Liver (tissue), 9 donors: ENCODE data around the gene GRID2IP. TPM values are rescaled to one million over a fixed set of nuclear protein-coding genes. Genes with fewer than 3 reads are reported as not detected.

Experiments used
- DNase-seq: peaks from one replicate; pipeline ENCODE4 v3.0.0-alpha.2; 2017; ENCODE audit warnings: low spot score
- H3K27ac ChIP-seq, 2 donors: one replicate each; pipeline ENCODE4 v1.7.0; 2013; ENCODE audit warnings: inconsistent platforms in 2 of 2, low read length in 2 of 2, control low read depth in 1 of 2, low read depth in 1 of 2, mild to moderate bottlenecking in 1 of 2
- H3K27me3 ChIP-seq, 4 donors: one replicate each; pipeline versions ENCODE4 v1.6.1 to v1.7.0; 2013; ENCODE audit warnings: low read length in 3 of 4, inconsistent platforms in 1 of 4, mild to moderate bottlenecking in 1 of 4, moderate library complexity in 1 of 4; ENCODE audit not compliant: control insufficient read depth in 4 of 4, insufficient read depth in 4 of 4
- H3K36me3 ChIP-seq, 4 donors: one replicate each; pipeline versions ENCODE4 v1.6.1 to v1.7.0; 2013; ENCODE audit warnings: low read length in 3 of 4, mild to moderate bottlenecking in 3 of 4, low read depth in 1 of 4, moderate library complexity in 1 of 4; ENCODE audit not compliant: control insufficient read depth in 4 of 4, insufficient read depth in 3 of 4
- H3K4me1 ChIP-seq, 4 donors: one replicate each; pipeline versions ENCODE4 v1.6.1 to v1.7.0; 2013; ENCODE audit warnings: low read length in 3 of 4, mild to moderate bottlenecking in 3 of 4, moderate library complexity in 1 of 4; ENCODE audit not compliant: control insufficient read depth in 4 of 4, insufficient read depth in 4 of 4
- H3K4me3 ChIP-seq, 3 donors: one replicate each; pipeline versions ENCODE4 v1.6.1 to v1.7.0; 2013; ENCODE audit warnings: low read length in 3 of 3, control low read depth in 1 of 3, low read depth in 1 of 3, mild to moderate bottlenecking in 1 of 3
- H3K9ac ChIP-seq, 2 donors: one replicate each; pipeline ENCODE4 v1.7.0; 2013; ENCODE audit warnings: low read length in 2 of 2, mild to moderate bottlenecking in 2 of 2, moderate library complexity in 2 of 2, control low read depth in 1 of 2, low read depth in 1 of 2
- H3K9me3 ChIP-seq, 4 donors: one replicate each; pipeline versions ENCODE4 v1.6.1 to v1.7.0; 2013; ENCODE audit warnings: low read length in 3 of 4; ENCODE audit not compliant: control insufficient read depth in 4 of 4
- CTCF ChIP-seq: fragments of 150-350 bp; IDR thresholded peaks from 2 replicates; pipeline ENCODE4 v1.5.1; 2017; ENCODE audit warnings: improper control_type of control experiment, low read depth, low read length; ENCODE audit not compliant: missing input control
- EGR1 ChIP-seq, 2 donors: IDR thresholded peaks; 2 replicates each; pipeline ENCODE4 v1.6.1; 2016 to 2018; ENCODE audit warnings: antibody characterized with exemption in 2 of 2, low read depth in 2 of 2
- FOXA1 ChIP-seq: IDR thresholded peaks from 2 replicates; pipeline ENCODE4 v1.6.1; 2016; ENCODE audit warnings: antibody characterized with exemption
- FOXA2 ChIP-seq: IDR thresholded peaks from 2 replicates; pipeline ENCODE4 v1.6.1; 2016; ENCODE audit warnings: antibody characterized with exemption
- GABPA ChIP-seq, 2 donors: IDR thresholded peaks in 1 of 2; conservative IDR thresholded peaks in 1 of 2; 2 replicates each; pipeline ENCODE4 v1.6.1; 2016; ENCODE audit warnings: antibody characterized with exemption in 2 of 2, mild to moderate bottlenecking in 1 of 2, moderate library complexity in 1 of 2
- HNF4A ChIP-seq, 2 donors: conservative IDR thresholded peaks; 2 replicates each; pipeline ENCODE4 v1.6.1; 2016; ENCODE audit warnings: antibody characterized with exemption in 2 of 2, mild to moderate bottlenecking in 2 of 2
- HNF4G ChIP-seq: IDR thresholded peaks from 2 replicates; pipeline ENCODE4 v1.6.1; 2016; ENCODE audit warnings: antibody characterized with exemption
- JUND ChIP-seq, 2 donors: IDR thresholded peaks; 2 replicates each; pipeline ENCODE4 v1.6.1; 2016; ENCODE audit warnings: antibody characterized with exemption in 2 of 2
- NR2F2 ChIP-seq: IDR thresholded peaks from 2 replicates; pipeline ENCODE4 v1.6.1; 2016; ENCODE audit warnings: antibody characterized with exemption
- RAD21 ChIP-seq, 2 donors: IDR thresholded peaks; 2 replicates each; pipeline ENCODE4 v1.6.1; 2016; ENCODE audit warnings: antibody characterized with exemption in 2 of 2, mild to moderate bottlenecking in 2 of 2
- REST ChIP-seq: IDR thresholded peaks from 2 replicates; pipeline ENCODE4 v1.6.1; 2016; ENCODE audit warnings: antibody characterized with exemption, mild to moderate bottlenecking
- RXRA ChIP-seq, 2 donors: IDR thresholded peaks; 2 replicates each; pipeline ENCODE4 v1.6.1; 2017 to 2018; ENCODE audit warnings: antibody characterized with exemption in 2 of 2, mild to moderate bottlenecking in 1 of 2
- SP1 ChIP-seq: IDR thresholded peaks from 2 replicates; pipeline ENCODE4 v1.6.1; 2018; ENCODE audit warnings: antibody characterized with exemption, mild to moderate bottlenecking
- TAF1 ChIP-seq: conservative IDR thresholded peaks from 2 replicates; pipeline ENCODE4 v1.6.1; 2016; ENCODE audit warnings: antibody characterized with exemption, mild to moderate bottlenecking
- YY1 ChIP-seq: IDR thresholded peaks from 2 replicates; pipeline ENCODE4 v1.6.1; 2016; ENCODE audit warnings: antibody characterized with exemption, mild to moderate bottlenecking
- ZBTB33 ChIP-seq: IDR thresholded peaks from 2 replicates; pipeline ENCODE4 v1.6.1; 2016; ENCODE audit warnings: antibody characterized with exemption
- WGBS: extraction: QIAGEN DNeasy Blood & Tissue Kit; methylation state at CpG from one replicate; pipeline ENCODE4 v1.1.7; 2013; 5-methylcytosine and 5-hydroxymethylcytosine counted together
- polyA plus RNA-seq, 2 donors: library from polyadenylated mRNA; stranded (reverse) in 1 of 2; unstranded in 1 of 2; fragments of 200-250 nt in 1 of 2; fragments of >200 nt in 1 of 2; fragmentation: Nextera tagmentation in 1 of 2; extraction: Ambion mirVana in 1 of 2; gene quantifications; one replicate each; pipeline versions ENCODE4 v1.2.1 to v1.2.3, GENCODE V29; 2013 to 2015
- total RNA-seq, 2 donors: library from RNA; depleted of rRNA; stranded (reverse); fragments of >200 nt; gene quantifications; one replicate each; pipeline ENCODE4 v1.2.3, GENCODE V29; 2014
- TF ChIP-seq, protein P1 (sequence below): IDR thresholded peaks from 2 replicates; pipeline ENCODE4 v1.6.1; 2016; ENCODE audit warnings: antibody characterized with exemption
- donor health status: healthy.
- donor health status: healthy.
- donor health status: healthy.
- donor health status: healthy.
- donor health status: healthy.

Gene GRID2IP
- total and polyA plus RNA-seq, 4 donors, result 0.05 to 0.08 TPM; not detected in 2

- Histone ChIP-seq H3K9me3 (no peaks in the 10 kb centered on the region), H3K9ac (no peak overlapping the region), H3K4me1 (peaks cover 0 to 5% (median 1%) of the 10 kb centered on the region in 4 donors), H3K27me3 (no peaks in the 10 kb centered on the region), H3K4me3 (no peak overlapping the region), H3K27ac (no peak overlapping the region), H3K36me3 (no peaks in the 10 kb centered on the region)
- TF ChIP-seq SP1 (no peak), FOXA1 (no peak), ZBTB33 (no peak), REST (no peak), HNF4A (conservative IDR thresholded peaks at IDR 0.05) (no peak), RXRA (IDR thresholded peaks at IDR 0.05) (no peak), HNF4G (no peak)
- TF ChIP-seq, protein P1, sequence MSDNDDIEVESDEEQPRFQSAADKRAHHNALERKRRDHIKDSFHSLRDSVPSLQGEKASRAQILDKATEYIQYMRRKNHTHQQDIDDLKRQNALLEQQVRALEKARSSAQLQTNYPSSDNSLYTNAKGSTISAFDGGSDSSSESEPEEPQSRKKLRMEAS, result no peak
- DNase-seq, result no peak
- 88% methylated on average over 6 of the region's 6 CpGs for WGBS
Measured at GRCh38 chr7:6512892-6513291, 38.4 kb downstream of the GRID2IP start.

DNA sequence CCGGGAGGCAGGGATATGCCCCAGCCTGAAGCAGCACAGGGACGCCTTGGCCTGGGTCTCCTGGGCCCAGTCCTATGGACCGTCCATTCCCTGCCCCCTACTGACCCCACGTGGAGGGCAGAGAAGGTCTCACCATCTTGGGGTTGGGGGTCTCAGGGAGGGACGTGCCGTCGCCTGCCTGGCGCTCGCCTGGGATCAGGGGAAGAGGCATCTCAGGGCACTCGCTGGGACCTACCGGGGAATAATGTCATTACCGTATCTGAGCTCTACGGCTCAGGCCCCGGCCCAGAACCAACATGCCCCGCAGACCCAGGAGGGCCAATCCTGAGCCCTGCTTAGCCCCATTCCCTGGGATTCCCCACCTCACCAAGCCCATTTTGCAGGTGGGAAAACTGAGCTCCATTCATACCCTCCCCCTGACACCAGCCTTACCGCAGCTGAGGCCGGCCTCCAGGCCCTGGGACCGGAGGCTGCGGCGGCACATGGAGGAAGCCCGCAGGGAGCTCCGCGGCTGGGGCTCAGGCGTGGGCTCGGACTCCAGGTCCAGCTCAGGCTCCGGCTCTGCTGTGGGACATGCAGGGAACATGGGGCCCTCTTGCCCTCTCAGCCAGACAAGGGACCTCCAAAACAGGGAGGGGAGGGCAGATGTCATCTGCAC, 40.7 kb downstream of the GRID2IP start:
- no peak overlapping the region for H3K9ac ChIP-seq
- H3K27me3 ChIP-seq, result no peaks in the 10 kb centered on the region
- WGBS, result 95% methylated on average over 26 of the region's 26 CpGs
- no peak overlapping the region for H3K4me3 ChIP-seq
- H3K36me3 ChIP-seq, result no peaks in the 10 kb centered on the region
- no peaks in the 10 kb centered on the region for H3K4me1 ChIP-seq
- H3K27ac ChIP-seq, result no peak overlapping the region
- DNase-seq, result no peak
- no peaks in the 10 kb centered on the region for H3K9me3 ChIP-seq
- no peak for TF ChIP-seq NR2F2
- no peak for TF ChIP-seq EGR1 (IDR thresholded peaks at IDR 0.05; ENCODE audit: low read depth in 2 of 2)
- no peak for TF ChIP-seq JUND (IDR thresholded peaks at IDR 0.05)
- no peak for TF ChIP-seq CTCF
- TF ChIP-seq ZBTB33, result no peak
- no peak for TF ChIP-seq YY1
- TF ChIP-seq REST, result no peak
- no peak for TF ChIP-seq TAF1
- no peak for TF ChIP-seq SP1
- no peak for TF ChIP-seq RXRA (IDR thresholded peaks at IDR 0.05)
- no peak for TF ChIP-seq RAD21 (IDR thresholded peaks at IDR 0.05)
- no peak for TF ChIP-seq FOXA1
- TF ChIP-seq FOXA2, result no peak
- no peak for TF ChIP-seq GABPA (IDR thresholded peaks at IDR 0.05 in 1 of 2, conservative IDR thresholded peaks at IDR 0.05 in 1 of 2)
- TF ChIP-seq, protein P1, result no peak
- no peak for TF ChIP-seq HNF4A (conservative IDR thresholded peaks at IDR 0.05)
